PC-3 (cell line): ENCODE data around the gene OR2AK2.

Experiments used
- EZH2 ChIP-seq: fragments of 300-600 bp; sonication (generic); IDR thresholded peaks from one replicate; pipeline ENCODE4 v1.6.1; 2017; ENCODE audit warnings: antibody characterized with exemption, mild to moderate bottlenecking, low read length; ENCODE audit not compliant: unreplicated experiment
- TF ChIP-seq, protein P1 (sequence below): fragments of 300-600 bp; sonication (generic); conservative IDR thresholded peaks from 2 replicates; pipeline ENCODE4 v1.5.1; 2017; ENCODE audit warnings: antibody characterized with exemption, low read depth, mild to moderate bottlenecking, low read length

- TF ChIP-seq EZH2 = no peak
- TF ChIP-seq, protein P1, sequence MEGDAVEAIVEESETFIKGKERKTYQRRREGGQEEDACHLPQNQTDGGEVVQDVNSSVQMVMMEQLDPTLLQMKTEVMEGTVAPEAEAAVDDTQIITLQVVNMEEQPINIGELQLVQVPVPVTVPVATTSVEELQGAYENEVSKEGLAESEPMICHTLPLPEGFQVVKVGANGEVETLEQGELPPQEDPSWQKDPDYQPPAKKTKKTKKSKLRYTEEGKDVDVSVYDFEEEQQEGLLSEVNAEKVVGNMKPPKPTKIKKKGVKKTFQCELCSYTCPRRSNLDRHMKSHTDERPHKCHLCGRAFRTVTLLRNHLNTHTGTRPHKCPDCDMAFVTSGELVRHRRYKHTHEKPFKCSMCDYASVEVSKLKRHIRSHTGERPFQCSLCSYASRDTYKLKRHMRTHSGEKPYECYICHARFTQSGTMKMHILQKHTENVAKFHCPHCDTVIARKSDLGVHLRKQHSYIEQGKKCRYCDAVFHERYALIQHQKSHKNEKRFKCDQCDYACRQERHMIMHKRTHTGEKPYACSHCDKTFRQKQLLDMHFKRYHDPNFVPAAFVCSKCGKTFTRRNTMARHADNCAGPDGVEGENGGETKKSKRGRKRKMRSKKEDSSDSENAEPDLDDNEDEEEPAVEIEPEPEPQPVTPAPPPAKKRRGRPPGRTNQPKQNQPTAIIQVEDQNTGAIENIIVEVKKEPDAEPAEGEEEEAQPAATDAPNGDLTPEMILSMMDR = no peak
Observed at GRCh38 chr1:248000169-248000568, 35.1 kb downstream of the OR2AK2 start.
